ENCODE results near the gene PLAAT3.
"Not testable (repeated sequence)": the region's sequence is repeated elsewhere in the genome, so short reads cannot be mapped to it uniquely, and the experiment has no call there.

The PLAAT3 gene

GRCh38 chr11:63552921-63553320 lies 61.3 kb downstream of the PLAAT3 start:
- ChIA-PET CTCF (no interaction called here), POLR2A (ENCODE audit: low non-redundant PET) (no interaction called here)
- no peak for TF ChIP-seq CTCF (conservative IDR thresholded peaks at IDR 0.05; ENCODE audit: low read depth)
- DNase-seq (ENCODE audit: low spot score), result no peak
- no peak overlapping the region for H3K27ac ChIP-seq

GRCh38 chr11:63551889-63552266 lies 62.4 kb downstream of the PLAAT3 start:
- CTCF ChIA-PET, result interaction anchor here (1.0 kb wide), 1 partner anchor 22 kb away, joined by 4 read pairs; no protein-coding TSS in a partner anchor
- TF ChIP-seq CTCF (conservative IDR thresholded peaks at IDR 0.05; ENCODE audit: low read depth), result no peak
- DNase-seq (ENCODE audit: low spot score), result no peak
- H3K27ac ChIP-seq, result no peak overlapping the region
- POLR2A ChIA-PET (ENCODE audit: low non-redundant PET), result no interaction called here

- TF ChIP-seq CTCF (conservative IDR thresholded peaks at IDR 0.05; ENCODE audit: low read depth), result no peak
- ChIA-PET CTCF (interaction anchor here (0.6 to 1.0 kb wide), 2 partner anchors 22 to 1561 kb away, joined by 3 to 4 read pairs; no protein-coding TSS in a partner anchor), POLR2A (ENCODE audit: low non-redundant PET) (no interaction called here)
- no peak for DNase-seq (ENCODE audit: low spot score)
- no peak overlapping the region for H3K27ac ChIP-seq
These were observed 62.9 kb downstream of the PLAAT3 start for GRCh38 chr11:63551091-63551888.

DNA sequence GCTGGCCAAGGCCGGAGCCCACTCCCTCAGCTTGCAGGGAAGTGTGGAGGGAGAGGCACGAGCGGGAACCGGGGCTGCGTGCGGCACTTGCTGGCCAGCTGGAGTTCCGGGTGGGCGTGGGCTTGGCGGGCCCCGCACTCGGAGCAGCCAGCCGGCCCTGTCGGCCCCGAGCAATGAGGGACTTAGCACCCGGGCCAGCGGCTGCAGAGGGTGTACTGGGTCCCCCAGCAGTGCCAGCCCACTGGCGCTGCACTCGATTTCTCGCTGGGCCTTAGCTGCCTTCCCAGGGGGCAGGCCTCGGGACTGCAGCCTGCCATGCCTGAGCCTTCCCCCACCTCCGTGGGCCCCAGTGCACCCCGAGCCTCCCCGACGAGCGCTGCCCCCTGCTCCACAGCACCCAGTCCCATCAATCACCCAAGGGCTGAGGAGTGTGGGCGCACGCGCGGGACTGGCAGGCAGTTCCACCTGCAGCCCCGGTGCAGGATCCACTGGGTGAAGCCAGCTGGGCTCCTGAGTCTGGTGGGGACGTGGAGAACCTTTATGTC lies 64.0 kb downstream of the PLAAT3 start:
- H3K27ac ChIP-seq; DNase-seq (ENCODE audit: low spot score); CTCF ChIA-PET; POLR2A ChIA-PET (ENCODE audit: low non-redundant PET): not testable (repeated sequence)

DNA sequence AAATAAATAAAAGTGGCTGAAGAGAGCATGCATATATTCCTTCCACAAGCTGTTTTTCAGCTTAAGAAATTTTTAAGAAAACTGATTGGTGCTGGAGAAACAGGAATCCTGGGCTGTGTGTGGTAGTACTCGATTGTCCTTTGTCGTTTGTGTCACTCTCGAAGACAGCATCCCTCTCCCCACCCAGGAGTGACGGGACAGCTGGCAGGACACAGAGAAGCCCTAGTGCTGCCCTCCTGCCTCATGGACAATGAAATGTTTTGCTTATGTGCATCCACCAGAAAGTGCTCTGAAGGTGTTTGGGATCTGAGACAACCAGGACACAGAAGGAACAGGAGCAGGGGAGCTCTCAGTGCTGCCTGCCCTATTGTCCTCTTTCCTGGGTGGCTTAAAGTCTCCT lies 64.8 kb downstream of the PLAAT3 start:
- DNase-seq (ENCODE audit: low spot score), result no peak
- H3K27ac ChIP-seq, result no peak overlapping the region
- POLR2A ChIA-PET (ENCODE audit: low non-redundant PET), result no interaction called here
- CTCF ChIA-PET, result interaction anchor here (0.6 kb wide), 1 partner anchor 49 kb away, joined by 3 read pairs; no protein-coding TSS in a partner anchor
- TF ChIP-seq CTCF (conservative IDR thresholded peaks at IDR 0.05; ENCODE audit: low read depth), result no peak

GRCh38 chr11:63548178-63548577 lies 66.1 kb downstream of the PLAAT3 start:
- ChIA-PET POLR2A (ENCODE audit: low non-redundant PET) (no interaction called here), CTCF (no interaction called here)
- no peak overlapping the region for H3K27ac ChIP-seq
- DNase-seq (ENCODE audit: low spot score), result no peak
- no peak for TF ChIP-seq CTCF (conservative IDR thresholded peaks at IDR 0.05; ENCODE audit: low read depth)

- H3K27ac ChIP-seq, result no peak overlapping the region
- ChIA-PET CTCF (interaction anchor here (0.6 kb wide), 1 partner anchor 450 kb away, joined by 3 read pairs; no protein-coding TSS in a partner anchor), POLR2A (ENCODE audit: low non-redundant PET) (no interaction called here)
- no peak for TF ChIP-seq CTCF (conservative IDR thresholded peaks at IDR 0.05; ENCODE audit: low read depth)
- no peak for DNase-seq (ENCODE audit: low spot score)
These were observed 67.2 kb downstream of the PLAAT3 start for GRCh38 chr11:63547061-63547460.
